Measurements from ENCODE around the gene CLEC2A.

- TF ChIP-seq CTCF (IDR thresholded peaks at IDR 0.05 in 2 of 3, conservative IDR thresholded peaks at IDR 0.05 in 1 of 3; ENCODE audit: borderline replicate concordance in 1 of 3, insufficient read depth in 1 of 3, low read depth in 2 of 3, low read length in 2 of 3), result no peak
- TF ChIP-seq CEBPB (IDR thresholded peaks at IDR 0.05; ENCODE audit: low read depth), result no peak
- TF ChIP-seq FOSL1 (IDR thresholded peaks at IDR 0.05; ENCODE audit: low read depth), result no peak
- TF ChIP-seq JUND (IDR thresholded peaks at IDR 0.05), result no peak
- TF ChIP-seq POLR2AphosphoS5 (IDR thresholded peaks at IDR 0.05; ENCODE audit: low read depth, low read length), result no peak
- no peak for TF ChIP-seq SRF (IDR thresholded peaks at IDR 0.05; ENCODE audit: low read depth)
- no peak for TF ChIP-seq YY1 (IDR thresholded peaks at IDR 0.05; ENCODE audit: extremely low read depth, insufficient replicate concordance, low read depth, low read length)
- TF ChIP-seq, protein P1, sequence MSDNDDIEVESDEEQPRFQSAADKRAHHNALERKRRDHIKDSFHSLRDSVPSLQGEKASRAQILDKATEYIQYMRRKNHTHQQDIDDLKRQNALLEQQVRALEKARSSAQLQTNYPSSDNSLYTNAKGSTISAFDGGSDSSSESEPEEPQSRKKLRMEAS (IDR thresholded peaks at IDR 0.05), result no peak
- TF ChIP-seq SP1 (IDR thresholded peaks at IDR 0.05; ENCODE audit: low read depth), result no peak
- no peak for TF ChIP-seq POLR2A (IDR thresholded peaks at IDR 0.05; ENCODE audit: borderline replicate concordance, extremely low read depth, insufficient read depth, insufficient read length)
Observed at GRCh38 chr12:9941838-9942237, 9.7 kb upstream of the CLEC2A start.
